Small intestine (tissue), 7 donors: Measurements from ENCODE around the gene CYTH3. TPM values are rescaled to one million over a fixed set of nuclear protein-coding genes. Genes with fewer than 3 reads are reported as not detected.
"Not testable (repeated sequence)": the region's sequence is repeated elsewhere in the genome, so short reads cannot be mapped to it uniquely, and the experiment has no call there.

Source experiments
- DNase-seq, 2 donors: peaks; one replicate each; pipeline versions ENCODE4 v3.0.0 to v3.0.0-alpha.2; 2013
- FAIRE-seq: peaks from 2 replicates; lab custom pipeline; 2012; peaks lifted over from hg19 to GRCh38; lab: Jason Lieb, UNC
- H3K27ac ChIP-seq, 3 donors: one replicate each; pipeline ENCODE4 v1.5.1; 2013; ENCODE audit warnings: low read length in 2 of 3, mild to moderate bottlenecking in 2 of 3, control low read depth in 1 of 3, inconsistent platforms in 1 of 3, low read depth in 1 of 3, moderate library complexity in 1 of 3
- H3K27me3 ChIP-seq, 3 donors: one replicate each; pipeline ENCODE4 v1.6.1; 2013; ENCODE audit warnings: low read length in 3 of 3, inconsistent platforms in 1 of 3; ENCODE audit not compliant: control insufficient read depth in 3 of 3, insufficient read depth in 3 of 3
- H3K36me3 ChIP-seq, 3 donors: one replicate each; pipeline ENCODE4 v1.6.1; 2013; ENCODE audit warnings: low read length in 3 of 3, inconsistent platforms in 1 of 3, low read depth in 1 of 3, mild to moderate bottlenecking in 1 of 3, moderate library complexity in 1 of 3; ENCODE audit not compliant: control insufficient read depth in 3 of 3, insufficient read depth in 2 of 3
- H3K4me1 ChIP-seq, 3 donors: one replicate each; pipeline ENCODE4 v1.6.1; 2013; ENCODE audit warnings: low read length in 2 of 3, inconsistent platforms in 1 of 3, low read depth in 1 of 3, mild to moderate bottlenecking in 1 of 3, moderate library complexity in 1 of 3; ENCODE audit not compliant: control insufficient read depth in 3 of 3, insufficient read depth in 2 of 3
- H3K4me3 ChIP-seq, 3 donors: one replicate each; pipeline ENCODE4 v1.5.1; 2013; ENCODE audit warnings: low read length in 3 of 3, control low read depth in 1 of 3, inconsistent platforms in 1 of 3, low read depth in 1 of 3, mild to moderate bottlenecking in 1 of 3, moderate library complexity in 1 of 3
- H3K9me3 ChIP-seq, 2 donors: one replicate each; pipeline ENCODE4 v1.6.1; 2013; ENCODE audit warnings: low read depth in 1 of 2, low read length in 1 of 2; ENCODE audit not compliant: control insufficient read depth in 2 of 2, insufficient read depth in 1 of 2
- WGBS, 3 donors: extraction: QIAGEN DNeasy Blood & Tissue Kit; methylation state at CpG; one replicate each; pipeline ENCODE4 v1.1.7; 2013; 5-methylcytosine and 5-hydroxymethylcytosine counted together
- polyA plus RNA-seq, 4 donors: library from polyadenylated mRNA; stranded (reverse) in 3 of 4; unstranded in 1 of 4; fragments of 200-250 nt in 3 of 4; fragments of 120-200 nt in 1 of 4; gene quantifications; one replicate each; pipeline versions ENCODE4 v1.2.1 to v1.2.3, GENCODE V29; 2013
- donor health status: healthy with polysubstance abuse.
- donor health status: control.
- donor health status: control.
- donor health status: Bipolar disorder and iron deficiency.
- donor health status: healthy.

CYTH3 gene
- polyA plus RNA-seq, 4 donors: 21.3 to 27.3 (median 24.4) TPM

DNA sequence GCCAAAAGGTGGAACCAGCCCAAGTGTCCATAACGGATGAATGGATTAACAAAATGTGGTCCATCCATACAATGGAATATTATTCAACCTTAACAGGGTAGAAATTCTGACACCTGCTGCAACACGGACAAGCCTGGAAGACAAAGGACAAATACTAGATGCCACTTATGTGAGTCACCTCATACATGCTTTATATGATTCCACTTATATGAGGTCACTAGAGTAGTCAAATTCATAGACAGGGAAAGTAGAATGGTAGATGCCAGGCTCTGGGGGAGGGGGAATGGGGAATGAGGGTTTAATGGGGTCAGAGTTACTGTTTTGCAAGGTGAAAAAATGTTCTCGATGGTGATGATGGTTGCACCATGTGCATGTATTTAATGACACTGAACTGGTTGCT lies 34.0 kb upstream of the CYTH3 start:
- Histone ChIP-seq H3K4me3 (no peak overlapping the region), H3K4me1 (no peaks in the 10 kb centered on the region), H3K27ac (no peak overlapping the region), H3K9me3 (peaks cover 0 to 3% of the 10 kb centered on the region in 2 donors), H3K27me3 (no peaks in the 10 kb centered on the region), H3K36me3 (no peaks in the 10 kb centered on the region)
- no peak for FAIRE-seq
- 60 to 79% (median 70%) methylated on average over 3 of the region's 3 CpGs for WGBS, 3 donors
- peak in 1 of 2 donors; percentile 45 for DNase-seq

- DNase-seq: no peak
- H3K27me3 ChIP-seq: no peaks in the 10 kb centered on the region
- no peaks in the 10 kb centered on the region for H3K4me1 ChIP-seq
- no peak overlapping the region for H3K27ac ChIP-seq
- FAIRE-seq: no peak
- WGBS, 3 donors: 51 to 70% (median 54%) methylated on average over 2 of the region's 2 CpGs
- H3K9me3 ChIP-seq: no peaks in the 10 kb centered on the region
- no peak overlapping the region for H3K4me3 ChIP-seq
- no peaks in the 10 kb centered on the region for H3K36me3 ChIP-seq
These were observed 32.9 kb upstream of the CYTH3 start for GRCh38 chr7:6305330-6305729.

DNA sequence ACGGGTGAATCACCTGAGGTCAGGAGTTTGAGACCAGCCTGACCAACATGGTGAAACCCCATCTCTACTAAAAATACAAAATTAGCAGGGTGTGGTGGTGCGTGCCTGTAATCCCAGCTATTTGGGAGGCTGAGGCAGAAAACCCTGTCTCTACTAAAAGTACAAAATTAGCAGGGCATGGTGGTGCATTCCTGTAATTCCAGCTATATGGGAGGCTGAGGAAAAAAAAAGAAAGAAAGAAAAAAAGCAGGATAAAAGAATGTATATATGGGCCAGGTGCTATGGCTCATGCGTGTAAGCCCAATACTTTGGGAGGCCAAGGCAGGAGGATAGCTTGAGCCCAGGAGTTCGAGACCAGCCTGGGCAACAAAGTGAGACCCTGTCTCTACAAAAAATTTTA lies 29.0 kb upstream of the CYTH3 start:
- H3K27ac ChIP-seq, DNase-seq, H3K9me3 ChIP-seq, H3K4me3 ChIP-seq, FAIRE-seq, H3K4me1 ChIP-seq, H3K36me3 ChIP-seq, H3K27me3 ChIP-seq: not testable (repeated sequence)
- WGBS, 3 donors: 86 to 91% (median 88%) methylated on average over 4 of the region's 4 CpGs

- no peaks in the 10 kb centered on the region for H3K27me3 ChIP-seq
- WGBS, 3 donors: 82 to 86% (median 84%) methylated on average over 4 of the region's 4 CpGs
- H3K9me3 ChIP-seq: no peaks in the 10 kb centered on the region
- no peak overlapping the region for H3K4me3 ChIP-seq
- H3K36me3 ChIP-seq: no peaks in the 10 kb centered on the region
- DNase-seq: no peak
- H3K27ac ChIP-seq: no peak overlapping the region
- H3K4me1 ChIP-seq: no peaks in the 10 kb centered on the region
- no peak for FAIRE-seq
These were observed 27.4 kb upstream of the CYTH3 start for GRCh38 chr7:6299774-6300173.

DNA sequence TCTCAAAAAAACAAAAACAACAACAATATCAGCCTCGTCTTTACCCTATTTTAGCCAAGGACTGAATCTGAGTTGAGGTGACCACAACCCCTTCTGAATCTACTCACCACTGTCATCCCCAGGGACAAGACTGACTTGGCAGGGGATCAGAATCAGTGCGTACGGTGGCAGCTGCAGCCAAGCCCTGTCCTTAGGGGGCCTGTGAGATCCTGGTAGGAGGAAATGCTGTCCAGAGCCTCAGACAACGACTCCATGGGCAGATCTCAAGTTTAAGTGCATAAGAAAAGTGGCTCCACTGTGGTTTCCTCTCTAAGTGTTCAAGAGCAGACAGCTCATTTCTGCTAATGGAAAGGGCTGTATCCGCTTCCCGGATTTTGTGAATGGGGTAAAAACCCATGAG lies 22.4 kb upstream of the CYTH3 start:
- Histone ChIP-seq H3K27ac (no peak overlapping the region), H3K4me3 (no peak overlapping the region), H3K27me3 (no peaks in the 10 kb centered on the region), H3K9me3 (no peaks in the 10 kb centered on the region), H3K36me3 (no peaks in the 10 kb centered on the region), H3K4me1 (no peaks in the 10 kb centered on the region)
- WGBS, 3 donors: 54 to 77% (median 73%) methylated on average over 6 of the region's 6 CpGs
- FAIRE-seq (no peak), DNase-seq (no peak)

DNA sequence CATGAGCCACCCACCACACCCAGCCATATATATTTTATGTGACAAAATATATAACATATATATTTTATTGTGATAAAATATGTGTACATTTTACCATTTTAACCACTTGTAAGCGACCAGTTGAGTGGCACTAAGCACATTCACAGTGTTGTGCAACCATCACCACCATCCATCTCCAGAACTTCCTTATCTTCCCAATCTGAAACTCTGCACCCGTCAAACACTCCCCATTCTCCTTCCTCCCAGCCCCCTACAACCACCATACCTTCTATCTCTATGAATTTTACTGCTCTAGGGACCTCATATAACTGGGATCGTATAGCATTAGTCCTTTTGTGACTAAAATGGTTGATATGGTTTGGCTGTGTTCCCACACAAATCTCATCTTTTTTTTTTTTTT lies 20.8 kb upstream of the CYTH3 start:
- Histone ChIP-seq H3K9me3 (no peaks in the 10 kb centered on the region), H3K36me3 (no peaks in the 10 kb centered on the region), H3K4me1 (no peaks in the 10 kb centered on the region), H3K27me3 (no peaks in the 10 kb centered on the region), H3K4me3 (no peak overlapping the region), H3K27ac (no peak overlapping the region)
- 66 to 69% (median 68%) methylated on average over 3 of the region's 3 CpGs for WGBS, 3 donors
- FAIRE-seq (no peak), DNase-seq (no peak)

GRCh38 chr7:6291941-6292340 lies 19.5 kb upstream of the CYTH3 start:
- not testable (repeated sequence) for H3K4me3 ChIP-seq, H3K27me3 ChIP-seq, FAIRE-seq, H3K27ac ChIP-seq, DNase-seq, H3K36me3 ChIP-seq, H3K9me3 ChIP-seq, H3K4me1 ChIP-seq
- WGBS, 3 donors: 91 to 96% (median 96%) methylated on average over 12 of the region's 12 CpGs

DNA sequence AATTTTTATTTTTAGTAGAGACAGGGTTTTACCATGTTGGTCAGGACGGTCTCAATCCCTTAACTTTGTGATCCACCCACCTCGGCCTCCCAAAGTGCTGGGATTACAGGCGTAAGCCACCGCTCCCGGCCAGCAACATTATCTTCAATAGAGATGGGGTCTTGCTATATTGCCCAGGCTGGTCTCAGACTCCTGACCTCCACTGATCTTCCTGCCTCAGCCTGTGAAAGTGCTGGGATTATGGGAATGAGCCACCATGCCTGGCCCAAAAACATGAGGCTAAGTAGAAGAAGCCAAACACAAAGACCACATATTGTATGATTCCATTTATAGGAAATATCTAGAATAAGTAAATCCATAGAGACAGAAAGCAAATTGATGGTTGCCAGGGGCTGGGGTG lies 19.1 kb upstream of the CYTH3 start:
- Histone ChIP-seq H3K9me3 (no peaks in the 10 kb centered on the region), H3K36me3 (no peaks in the 10 kb centered on the region), H3K27ac (no peak overlapping the region), H3K4me1 (no peaks in the 10 kb centered on the region), H3K27me3 (no peaks in the 10 kb centered on the region), H3K4me3 (no peak overlapping the region)
- no peak for DNase-seq
- 95 to 97% (median 97%) methylated on average over 5 of the region's 5 CpGs for WGBS, 3 donors
- no peak for FAIRE-seq

DNA sequence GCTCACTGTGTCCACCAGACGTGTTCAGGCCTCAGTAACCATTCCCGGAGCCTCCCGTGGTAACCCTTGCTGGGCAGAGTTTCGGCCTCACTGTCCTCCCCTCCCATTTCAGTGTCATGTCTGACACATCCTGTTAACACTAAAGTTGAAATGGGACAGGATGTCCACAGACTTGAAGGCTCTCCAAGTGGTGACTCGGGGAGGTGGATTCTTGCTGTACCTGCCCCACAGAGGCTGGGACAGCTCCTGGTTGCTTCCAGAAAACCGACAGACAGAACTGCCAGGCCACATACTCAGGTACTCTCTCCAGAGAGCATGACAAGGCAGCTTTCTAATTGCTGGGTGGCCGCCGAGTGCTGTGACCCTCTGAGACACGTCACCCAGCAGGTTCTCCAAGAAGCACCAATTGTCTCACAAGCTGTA lies 17.9 kb upstream of the CYTH3 start:
- FAIRE-seq: no peak
- no peaks in the 10 kb centered on the region for H3K4me1 ChIP-seq
- no peaks in the 10 kb centered on the region for H3K36me3 ChIP-seq
- no peak overlapping the region for H3K4me3 ChIP-seq
- 77 to 87% (median 80%) methylated on average over 9 of the region's 9 CpGs for WGBS, 3 donors
- H3K27ac ChIP-seq: no peak overlapping the region
- DNase-seq: no peak
- H3K9me3 ChIP-seq: no peaks in the 10 kb centered on the region
- H3K27me3 ChIP-seq: no peaks in the 10 kb centered on the region
